ENCODE data around the gene TAP1. TPM values are rescaled to one million over a fixed set of nuclear protein-coding genes. Genes with fewer than 3 reads are reported as not detected.
A peak's percentile ranks its signal among the peaks of the same experiment; 100 is the strongest.

Gene TAP1
- polyA plus RNA-seq, 2 of the 4 experiments (the other 2 are of a cell fraction), result 19.0 to 21.2 TPM

DNA sequence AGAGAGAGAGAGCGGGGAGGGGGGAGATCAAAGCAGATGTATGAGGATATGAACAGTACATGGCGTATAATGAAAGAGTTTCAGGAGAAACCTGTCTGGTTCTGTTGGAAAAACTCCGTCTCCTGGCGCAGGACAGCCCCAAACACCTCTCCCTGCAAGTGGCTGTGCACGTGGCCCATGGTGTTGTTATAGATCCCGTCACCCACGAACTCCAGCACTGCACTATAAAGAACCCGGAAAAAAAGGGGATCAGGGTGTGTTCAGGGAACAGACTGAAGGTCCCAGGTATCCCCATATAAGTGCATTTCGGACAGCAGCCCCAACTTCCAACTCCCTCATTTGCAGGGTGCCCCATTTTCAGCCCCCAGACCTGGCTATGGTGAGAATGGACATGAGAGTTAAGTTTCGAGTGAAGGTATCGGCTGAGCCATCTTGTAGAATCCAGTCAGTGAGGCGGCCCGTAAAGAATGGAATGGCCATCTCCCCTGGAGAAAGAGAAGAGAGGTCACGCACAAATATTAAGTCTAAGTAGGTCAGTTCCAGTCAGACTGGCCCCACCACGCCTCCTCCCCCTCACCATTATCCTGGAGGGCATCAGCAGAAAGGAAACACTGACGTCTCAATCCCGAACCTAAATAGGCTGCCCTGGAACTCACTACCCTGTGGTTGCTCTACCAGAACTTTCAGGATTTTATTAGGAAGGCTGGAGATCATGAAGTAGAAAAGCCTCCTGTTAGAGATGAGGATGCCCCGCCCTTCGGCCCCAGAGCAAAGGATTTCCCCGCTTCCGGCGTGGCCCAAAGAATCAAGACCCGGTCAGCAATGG is 1.3 kb downstream of the TAP1 start:
- POLR2A ChIA-PET, result interaction anchor here (1.4 to 2.5 kb wide), 2 partner anchors 13 to 89 kb away, joined by 4 to 30 read pairs; partner anchors contain the start of genes HLA-DMB and TAP2
- H3K4me2 ChIP-seq, result peak overlapping the region; percentile 92
- CTCF ChIA-PET, result interaction anchor here (0.9 to 9.4 kb wide), 6 partner anchors 11 to 133 kb away, joined by 3 to 225 read pairs (median 15); partner anchors contain the start of genes PSMB8 and TAP2
- 67% methylated on average over 23 of the region's 23 CpGs for WGBS (ENCODE audit: missing lambda C conversion rate)
- no peak for FAIRE-seq
- ATAC-seq, result no peak
- no peaks in the 10 kb centered on the region for H3K9me3 ChIP-seq
- DNase-seq (ENCODE audit: low read depth in 1 of 2, low spot score in 1 of 2), result no peak
- H3K27ac ChIP-seq, result peak overlapping the region; percentile 95 to 96
- peaks cover 9% of the 10 kb centered on the region; the same call in 2 of the 3 replicates for H3K4me1 ChIP-seq
- H3K4me3 ChIP-seq, result peak overlapping the region; percentile 61
- TF ChIP-seq RCOR1 (IDR thresholded peaks at IDR 0.05; ENCODE audit: low read depth, low read length) (no peak), FOSL2 (IDR thresholded peaks at IDR 0.05) (no peak), FOSL2 (CRISPR knock-in tag; IDR thresholded peaks at IDR 0.05) (no peak), CHD4 (IDR thresholded peaks at IDR 0.05; ENCODE audit: borderline replicate concordance) (no peak), TP53 (CRISPR knock-in tag; IDR thresholded peaks at IDR 0.05) (no peak), ZC3H11A (IDR thresholded peaks at IDR 0.05) (no peak), ZFP36 (IDR thresholded peaks at IDR 0.05; ENCODE audit: borderline replicate concordance, partially characterized antibody) (no peak), ZSCAN20 (CRISPR knock-in tag; IDR thresholded peaks at IDR 0.05) (no peak), NR3C1 (IDR thresholded peaks at IDR 0.05) (no peak), JUN (IDR thresholded peaks at IDR 0.05) (no peak), TFCP2L1 (CRISPR knock-in tag; IDR thresholded peaks at IDR 0.05) (no peak), ZNF302 (CRISPR knock-in tag; IDR thresholded peaks at IDR 0.05) (no peak), POLR2AphosphoS2 (conservative IDR thresholded peaks at IDR 0.05; ENCODE audit: low read length) (no peak), HDAC2 (IDR thresholded peaks at IDR 0.05) (no peak), PHF8 (IDR thresholded peaks at IDR 0.05; ENCODE audit: borderline replicate concordance, low read depth) (no peak), CEBPB (IDR thresholded peaks at IDR 0.05) (no peak)
- TF ChIP-seq, protein P1, sequence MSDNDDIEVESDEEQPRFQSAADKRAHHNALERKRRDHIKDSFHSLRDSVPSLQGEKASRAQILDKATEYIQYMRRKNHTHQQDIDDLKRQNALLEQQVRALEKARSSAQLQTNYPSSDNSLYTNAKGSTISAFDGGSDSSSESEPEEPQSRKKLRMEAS (IDR thresholded peaks at IDR 0.05), result no peak
- TF ChIP-seq, protein P2, sequence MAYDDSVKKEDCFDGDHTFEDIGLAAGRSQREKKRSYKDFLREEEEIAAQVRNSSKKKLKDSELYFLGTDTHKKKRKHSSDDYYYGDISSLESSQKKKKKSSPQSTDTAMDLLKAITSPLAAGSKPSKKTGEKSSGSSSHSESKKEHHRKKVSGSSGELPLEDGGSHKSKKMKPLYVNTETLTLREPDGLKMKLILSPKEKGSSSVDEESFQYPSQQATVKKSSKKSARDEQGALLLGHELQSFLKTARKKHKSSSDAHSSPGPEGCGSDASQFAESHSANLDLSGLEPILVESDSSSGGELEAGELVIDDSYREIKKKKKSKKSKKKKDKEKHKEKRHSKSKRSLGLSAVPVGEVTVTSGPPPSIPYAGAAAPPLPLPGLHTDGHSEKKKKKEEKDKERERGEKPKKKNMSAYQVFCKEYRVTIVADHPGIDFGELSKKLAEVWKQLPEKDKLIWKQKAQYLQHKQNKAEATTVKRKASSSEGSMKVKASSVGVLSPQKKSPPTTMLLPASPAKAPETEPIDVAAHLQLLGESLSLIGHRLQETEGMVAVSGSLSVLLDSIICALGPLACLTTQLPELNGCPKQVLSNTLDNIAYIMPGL (CRISPR knock-in tag; IDR thresholded peaks at IDR 0.05; ENCODE audit: borderline replicate concordance), result no peak

DNA sequence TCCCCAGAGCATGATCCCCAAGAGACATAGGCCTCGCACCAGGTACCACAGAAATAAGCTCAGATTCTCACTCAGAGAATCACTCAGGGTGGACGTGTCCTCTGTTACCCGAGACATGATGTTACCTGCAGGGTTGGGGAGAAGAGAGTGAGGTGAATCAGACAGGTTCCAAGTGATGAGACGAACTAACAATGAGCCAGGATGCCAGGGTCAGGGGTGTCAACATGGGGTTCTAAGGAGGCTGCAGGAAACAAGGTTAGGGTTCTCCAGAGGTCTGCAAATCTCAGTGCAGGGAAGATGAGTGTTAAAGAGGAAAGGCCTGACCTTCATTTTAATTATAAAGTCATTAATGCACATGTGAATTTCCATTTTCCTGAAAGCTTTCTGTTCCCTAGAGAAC is 2.5 kb downstream of the TAP1 start:
- ChIA-PET CTCF (interaction anchor here (0.9 to 1.9 kb wide), 8 partner anchors 8 to 134 kb away, joined by 3 to 25 read pairs (median 4); partner anchors contain the start of gene TAP2), POLR2A (no interaction called here)
- H3K4me3 ChIP-seq, result no peak overlapping the region
- H3K27ac ChIP-seq, result no peak overlapping the region
- TF ChIP-seq, protein P3, sequence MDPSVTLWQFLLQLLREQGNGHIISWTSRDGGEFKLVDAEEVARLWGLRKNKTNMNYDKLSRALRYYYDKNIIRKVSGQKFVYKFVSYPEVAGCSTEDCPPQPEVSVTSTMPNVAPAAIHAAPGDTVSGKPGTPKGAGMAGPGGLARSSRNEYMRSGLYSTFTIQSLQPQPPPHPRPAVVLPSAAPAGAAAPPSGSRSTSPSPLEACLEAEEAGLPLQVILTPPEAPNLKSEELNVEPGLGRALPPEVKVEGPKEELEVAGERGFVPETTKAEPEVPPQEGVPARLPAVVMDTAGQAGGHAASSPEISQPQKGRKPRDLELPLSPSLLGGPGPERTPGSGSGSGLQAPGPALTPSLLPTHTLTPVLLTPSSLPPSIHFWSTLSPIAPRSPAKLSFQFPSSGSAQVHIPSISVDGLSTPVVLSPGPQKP (IDR thresholded peaks at IDR 0.05; ENCODE audit: low read depth, low read length), result no peak
- TF ChIP-seq HOXA7 (CRISPR knock-in tag; IDR thresholded peaks at IDR 0.05), result no peak
- TF ChIP-seq FOSB (CRISPR knock-in tag; IDR thresholded peaks at IDR 0.05), result no peak
- TF ChIP-seq, protein P4, sequence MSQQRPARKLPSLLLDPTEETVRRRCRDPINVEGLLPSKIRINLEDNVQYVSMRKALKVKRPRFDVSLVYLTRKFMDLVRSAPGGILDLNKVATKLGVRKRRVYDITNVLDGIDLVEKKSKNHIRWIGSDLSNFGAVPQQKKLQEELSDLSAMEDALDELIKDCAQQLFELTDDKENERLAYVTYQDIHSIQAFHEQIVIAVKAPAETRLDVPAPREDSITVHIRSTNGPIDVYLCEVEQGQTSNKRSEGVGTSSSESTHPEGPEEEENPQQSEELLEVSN (IDR thresholded peaks at IDR 0.05; ENCODE audit: borderline replicate concordance, low read depth), result no peak
- no peak for TF ChIP-seq JUN (IDR thresholded peaks at IDR 0.05)
- TF ChIP-seq SREBF2 (IDR thresholded peaks at IDR 0.05), result no peak
- TF ChIP-seq, protein P5, sequence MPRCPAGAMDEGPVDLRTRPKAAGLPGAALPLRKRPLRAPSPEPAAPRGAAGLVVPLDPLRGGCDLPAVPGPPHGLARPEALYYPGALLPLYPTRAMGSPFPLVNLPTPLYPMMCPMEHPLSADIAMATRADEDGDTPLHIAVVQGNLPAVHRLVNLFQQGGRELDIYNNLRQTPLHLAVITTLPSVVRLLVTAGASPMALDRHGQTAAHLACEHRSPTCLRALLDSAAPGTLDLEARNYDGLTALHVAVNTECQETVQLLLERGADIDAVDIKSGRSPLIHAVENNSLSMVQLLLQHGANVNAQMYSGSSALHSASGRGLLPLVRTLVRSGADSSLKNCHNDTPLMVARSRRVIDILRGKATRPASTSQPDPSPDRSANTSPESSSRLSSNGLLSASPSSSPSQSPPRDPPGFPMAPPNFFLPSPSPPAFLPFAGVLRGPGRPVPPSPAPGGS (IDR thresholded peaks at IDR 0.05), result no peak
- no peak for TF ChIP-seq MAFK (IDR thresholded peaks at IDR 0.05; ENCODE audit: partially characterized antibody)
- TF ChIP-seq, protein P6, sequence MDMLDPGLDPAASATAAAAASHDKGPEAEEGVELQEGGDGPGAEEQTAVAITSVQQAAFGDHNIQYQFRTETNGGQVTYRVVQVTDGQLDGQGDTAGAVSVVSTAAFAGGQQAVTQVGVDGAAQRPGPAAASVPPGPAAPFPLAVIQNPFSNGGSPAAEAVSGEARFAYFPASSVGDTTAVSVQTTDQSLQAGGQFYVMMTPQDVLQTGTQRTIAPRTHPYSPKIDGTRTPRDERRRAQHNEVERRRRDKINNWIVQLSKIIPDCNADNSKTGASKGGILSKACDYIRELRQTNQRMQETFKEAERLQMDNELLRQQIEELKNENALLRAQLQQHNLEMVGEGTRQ (IDR thresholded peaks at IDR 0.05), result no peak
- TF ChIP-seq CBX2 (IDR thresholded peaks at IDR 0.05; ENCODE audit: borderline replicate concordance, low read depth), result no peak
- no peak for TF ChIP-seq ZC3H11A (IDR thresholded peaks at IDR 0.05)
- no peak for TF ChIP-seq CHD4 (IDR thresholded peaks at IDR 0.05; ENCODE audit: borderline replicate concordance)
- no peak for TF ChIP-seq RCOR1 (IDR thresholded peaks at IDR 0.05; ENCODE audit: low read depth, low read length)
- TF ChIP-seq ESRRA (IDR thresholded peaks at IDR 0.05; ENCODE audit: borderline replicate concordance, low read length), result no peak
- no peak for ATAC-seq
- H3K9me3 ChIP-seq, result no peaks in the 10 kb centered on the region
- H3K4me2 ChIP-seq, result no peak overlapping the region
- no peak for FAIRE-seq
- H3K4me1 ChIP-seq, result peaks cover 9% of the 10 kb centered on the region; the same call in 2 of the 3 replicates
- WGBS (ENCODE audit: missing lambda C conversion rate), result 74% methylated on average over 4 of the region's 4 CpGs
- no peak for DNase-seq (ENCODE audit: low read depth in 1 of 2, low spot score in 1 of 2)

Measured in A549 (cell line).